Activated effector memory CD4-positive, alpha-beta T cell treated with anti-CD3 and anti-CD28 coated beads, Interleukin-2, amount 50 U/mL, for 16 hours (primary cell): ENCODE measurements around the gene PIGP.
"Not testable (repeated sequence)": the region's sequence is repeated elsewhere in the genome, so short reads cannot be mapped to it uniquely, and the experiment has no call there.

Source experiments
- DNase-seq: peaks from one replicate; pipeline ENCODE4 v3.0.0-alpha.2; 2020

PIGP gene

DNA sequence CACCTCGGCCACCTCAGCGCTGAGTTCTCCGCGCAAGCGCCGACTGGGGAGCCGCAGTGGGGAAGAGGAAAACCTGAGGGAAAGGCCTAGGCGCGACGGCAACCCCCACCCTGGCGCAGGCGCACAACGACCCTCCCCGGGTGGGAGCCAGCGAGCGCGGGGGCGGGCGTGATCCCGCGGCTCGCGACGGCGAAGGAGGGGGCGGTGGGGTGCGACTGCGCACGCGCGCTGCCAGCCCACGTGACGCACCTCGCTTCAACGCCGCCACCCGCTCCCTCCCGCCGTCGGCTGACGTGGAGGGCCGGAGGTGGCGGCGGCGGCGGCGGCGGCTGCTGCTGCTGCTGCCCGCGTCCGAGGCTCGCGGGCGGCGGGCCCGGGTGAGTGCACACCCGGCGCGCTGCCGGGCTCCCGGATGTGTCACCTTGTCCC is at the start of gene PIGP, which contains the start of gene TTC3:
TSS of gene PIGP (minus strand) at position 84 of the 429 bp plus-strand sequence. CDS start 556 bp downstream, outside the sequence.
TSS of gene TTC3 (plus strand) at position 267 of the 429 bp plus-strand sequence. CDS start 14,004 bp downstream, outside the sequence.
- peak; percentile 99 for DNase-seq

- DNase-seq: no peak
These were observed 46.7 kb upstream of the PIGP start for GRCh38 chr21:37119421-37120218.

DNA sequence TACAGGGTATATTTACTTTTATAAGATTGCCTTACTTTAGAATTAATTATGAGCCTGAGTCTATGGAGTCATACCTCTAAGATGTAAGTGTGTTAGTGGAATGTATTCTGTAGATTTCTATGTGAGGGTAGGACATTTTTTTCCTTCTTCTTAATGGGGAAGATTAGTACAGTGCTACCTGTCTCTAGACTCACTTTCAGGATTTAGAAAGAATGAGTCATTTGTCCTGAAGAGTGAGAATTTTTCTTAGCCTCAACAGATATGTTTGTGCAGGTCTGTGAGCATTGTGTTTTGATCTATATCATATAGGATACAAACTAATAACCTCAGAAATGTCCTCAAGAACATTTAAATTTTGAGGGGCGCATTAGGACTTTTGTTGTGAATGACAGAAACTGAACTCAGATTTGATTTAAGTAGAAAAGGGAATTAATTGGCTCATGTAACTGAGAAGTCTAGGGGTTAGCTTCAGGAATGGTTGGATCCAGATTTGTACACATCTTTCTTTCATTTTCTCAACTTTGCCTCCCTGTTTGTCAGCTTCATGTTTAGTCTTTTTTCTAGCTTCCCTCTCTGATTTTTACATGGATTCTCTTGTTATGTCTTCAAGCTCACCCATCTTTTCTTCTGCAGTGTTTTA is 45.4 kb upstream of the PIGP start:
- no peak for DNase-seq

DNA sequence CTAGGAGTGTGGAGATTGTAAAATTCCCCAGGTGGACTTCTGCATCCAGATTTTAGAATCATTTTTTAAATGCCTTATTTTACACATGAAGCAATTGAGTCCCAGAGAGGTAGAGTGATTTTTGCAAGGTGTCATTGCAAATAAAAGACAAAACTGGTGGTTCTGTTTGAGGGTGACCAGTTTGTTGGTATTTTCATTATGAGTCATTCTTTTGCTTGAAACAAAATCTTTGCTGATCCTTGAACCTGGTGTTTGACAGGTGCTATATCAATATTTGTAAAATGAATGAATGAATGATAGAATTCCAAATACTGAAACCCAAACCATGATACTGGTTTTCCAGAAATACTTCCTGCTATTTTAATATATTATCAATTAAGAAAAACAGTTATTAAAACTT is 44.3 kb upstream of the PIGP start:
- DNase-seq: no peak

- DNase-seq: not testable (repeated sequence)
These were observed 43.6 kb upstream of the PIGP start for GRCh38 chr21:37116459-37116858.

- DNase-seq: not testable (repeated sequence)
These were observed 41.4 kb upstream of the PIGP start for GRCh38 chr21:37114301-37114700.

DNA sequence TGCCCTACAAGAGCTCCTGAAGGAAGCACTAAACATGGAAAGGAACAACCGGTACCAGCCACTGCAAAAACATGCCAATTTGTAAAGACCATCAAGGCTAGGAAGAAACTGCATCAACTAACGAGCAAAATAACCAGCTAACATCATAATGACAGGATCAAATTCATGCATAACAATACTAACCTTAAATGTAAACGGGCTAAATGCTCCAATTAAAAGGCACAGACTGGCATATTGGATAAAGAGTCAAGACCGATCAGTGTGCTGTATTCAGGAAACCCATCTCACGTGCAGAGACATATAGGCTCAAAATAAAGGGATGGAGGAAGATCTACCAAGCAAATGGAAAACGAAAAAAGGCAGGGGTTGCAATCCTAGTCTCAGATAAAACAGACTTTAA is 38.2 kb upstream of the PIGP start:
- not testable (repeated sequence) for DNase-seq

DNA sequence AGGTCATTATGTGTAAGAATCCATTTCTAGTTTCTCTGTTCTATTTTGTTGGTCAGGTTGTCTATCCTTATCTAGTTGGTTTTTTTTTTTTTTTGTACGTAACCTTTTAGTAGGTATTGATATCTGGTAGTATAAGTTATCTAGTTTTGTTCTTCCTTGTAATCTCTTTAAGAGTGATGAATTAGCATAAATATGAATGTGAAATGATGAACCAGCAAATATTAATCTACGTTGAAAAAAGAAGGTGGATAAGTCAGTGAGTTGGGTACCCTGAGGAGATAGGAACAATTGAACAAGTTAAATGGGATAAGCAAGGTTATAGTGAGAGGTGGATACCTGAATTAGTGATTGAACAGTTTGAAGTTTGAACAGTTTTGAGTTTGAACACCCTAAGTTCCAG is 34.1 kb upstream of the PIGP start:
- no peak for DNase-seq

- not testable (repeated sequence) for DNase-seq
These were observed 29.9 kb upstream of the PIGP start for GRCh38 chr21:37102746-37103145.

DNA sequence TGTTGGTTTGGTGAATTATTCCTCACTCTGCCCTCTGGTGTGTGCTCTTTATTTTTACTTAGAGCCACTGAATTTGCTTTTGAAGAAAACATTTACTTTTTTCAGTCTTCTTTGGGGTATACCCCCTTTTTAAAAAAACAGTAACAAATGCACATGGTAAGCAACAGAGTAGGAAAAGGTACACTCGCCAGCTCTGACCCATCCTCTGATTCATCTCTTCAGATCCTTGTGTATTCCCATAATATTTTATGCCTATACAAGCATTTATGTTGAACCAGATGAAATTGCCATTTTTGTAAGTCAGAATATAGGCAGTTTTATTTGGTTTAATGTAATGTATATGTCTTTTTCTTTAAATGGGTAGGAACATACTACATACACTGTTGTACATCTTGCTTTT is 28.5 kb upstream of the PIGP start:
- no peak for DNase-seq

GRCh38 chr21:37100316-37100715 is 27.4 kb upstream of the PIGP start:
- no peak for DNase-seq

DNA sequence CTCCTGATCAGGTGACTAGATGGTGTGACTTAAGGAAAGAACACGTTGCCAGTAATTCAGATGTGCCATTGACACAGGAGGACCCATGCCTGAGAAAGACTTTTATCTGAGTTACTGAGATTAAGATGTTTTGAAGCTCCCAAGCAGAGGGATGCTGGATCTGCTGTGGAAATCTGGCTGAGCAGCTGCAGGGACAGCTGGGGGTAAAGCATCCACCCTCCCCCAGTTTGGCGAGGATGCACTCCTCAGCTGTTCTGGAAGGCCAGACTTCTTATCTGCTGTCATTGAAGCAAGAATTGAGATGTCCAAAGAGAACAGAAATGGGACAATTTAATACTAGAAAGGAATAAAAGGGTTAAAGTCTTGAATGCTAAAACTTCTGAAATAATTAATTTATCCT is 25.9 kb upstream of the PIGP start:
- no peak for DNase-seq

- DNase-seq: no peak
These were observed 22.9 kb upstream of the PIGP start for GRCh38 chr21:37095821-37096220.

DNA sequence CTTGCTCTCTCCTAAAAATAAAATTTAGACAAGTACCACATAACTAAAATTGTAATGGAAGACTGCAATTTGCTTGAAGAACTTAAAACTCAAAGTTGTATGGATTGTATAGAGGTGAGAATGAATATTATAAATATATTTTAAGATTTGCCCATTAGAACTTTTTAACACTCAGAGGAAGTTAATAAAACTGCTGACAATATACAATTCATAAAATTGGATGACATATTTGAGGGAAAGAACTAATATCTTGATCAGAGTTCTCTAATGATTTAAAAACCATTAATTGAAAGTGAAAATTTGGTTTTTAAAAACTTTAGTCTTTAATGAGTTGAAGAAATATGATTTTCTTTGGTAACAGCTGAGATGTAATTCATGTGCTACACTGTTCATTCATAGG is 21.1 kb upstream of the PIGP start:
- DNase-seq: no peak

- DNase-seq: no peak
These were observed 15.4 kb upstream of the PIGP start for GRCh38 chr21:37088186-37088735.

- no peak for DNase-seq
These were observed 14.3 kb upstream of the PIGP start for GRCh38 chr21:37087188-37087587.

DNA sequence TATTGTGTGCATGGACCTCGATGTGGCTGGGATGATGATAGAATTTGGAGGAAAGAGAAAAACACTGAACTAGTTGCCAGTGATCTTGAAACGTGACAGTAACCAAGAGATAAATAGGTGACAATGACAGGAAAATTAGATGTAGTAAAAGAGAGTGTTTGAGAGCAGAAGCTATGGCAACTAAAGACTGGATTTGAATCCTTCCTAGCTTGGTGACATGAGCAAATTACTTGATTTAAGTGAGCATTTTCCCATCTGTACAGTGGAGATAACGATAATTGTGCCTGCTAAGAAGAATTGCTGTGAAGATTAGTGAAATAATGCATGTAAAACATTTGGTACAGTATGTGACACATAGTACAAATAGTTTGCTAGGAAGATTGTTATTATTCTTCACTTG is 12.9 kb upstream of the PIGP start:
- no peak for DNase-seq

- DNase-seq: no peak
These were observed 10.1 kb upstream of the PIGP start for GRCh38 chr21:37082856-37083528.

DNA sequence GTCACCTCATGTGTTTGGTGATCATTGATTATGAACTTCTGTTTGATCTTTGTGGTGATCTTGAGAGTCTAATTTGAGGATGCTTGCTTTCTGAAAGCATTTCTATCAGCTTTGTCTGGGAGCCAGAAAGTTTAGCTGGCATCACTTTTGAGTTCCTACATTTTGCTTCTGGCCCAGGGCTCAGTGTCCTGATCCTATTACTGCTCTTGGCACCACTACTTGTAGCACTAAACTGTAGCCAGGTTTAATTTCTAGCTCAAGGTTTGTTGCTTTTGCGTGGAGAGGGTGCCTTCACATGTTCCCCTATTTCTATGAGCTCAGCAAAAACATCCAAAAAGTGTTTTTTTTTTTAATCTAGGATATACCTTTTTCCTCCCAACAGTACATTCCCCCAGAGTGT is 9.5 kb upstream of the PIGP start:
- DNase-seq: no peak

- DNase-seq: no peak
These were observed 6.4 kb upstream of the PIGP start for GRCh38 chr21:37079211-37079824.

- DNase-seq: no peak
These were observed 4.5 kb upstream of the PIGP start for GRCh38 chr21:37077403-37077802.

- no peak for DNase-seq
These were observed 3.4 kb upstream of the PIGP start for GRCh38 chr21:37076087-37076850.
